ENCODE data around the gene ATF6.

- TF ChIP-seq FOXA1 (IDR thresholded peaks at IDR 0.05): no peak
- no peak for TF ChIP-seq FOXM1 (IDR thresholded peaks at IDR 0.05; ENCODE audit: borderline replicate concordance)
- TF ChIP-seq FOXK2 (IDR thresholded peaks at IDR 0.05): no peak
- TF ChIP-seq SP1 (IDR thresholded peaks at IDR 0.05): no peak
- TF ChIP-seq NFRKB (IDR thresholded peaks at IDR 0.05): no peak
- no peak for TF ChIP-seq SUZ12 (IDR thresholded peaks at IDR 0.05)
- no peak for TF ChIP-seq ARNT (IDR thresholded peaks at IDR 0.05)
- no peak for TF ChIP-seq BHLHE40 (IDR thresholded peaks at IDR 0.05; ENCODE audit: borderline replicate concordance)
- TF ChIP-seq LEF1 (IDR thresholded peaks at IDR 0.05; ENCODE audit: borderline replicate concordance): no peak
- no peak for TF ChIP-seq ELF4 (IDR thresholded peaks at IDR 0.05)
- TF ChIP-seq TARDBP (IDR thresholded peaks at IDR 0.05): no peak
- TF ChIP-seq ZNF384 (IDR thresholded peaks at IDR 0.05): no peak
- TF ChIP-seq L3MBTL2 (conservative IDR thresholded peaks at IDR 0.05): no peak
Observed at GRCh38 chr1:161840363-161840762, 74.2 kb downstream of the ATF6 start.

Measured in HEK293T (cell line).